ENCODE measurements around the gene APPBP2. TPM values are rescaled to one million over a fixed set of nuclear protein-coding genes. Genes with fewer than 3 reads are reported as not detected.

Gene APPBP2
- total RNA-seq, 1 experiment from 2014 or later, result 25.8 TPM

GRCh38 chr17:60559659-60559994 lies 33.6 kb upstream of the APPBP2 start:
- DNase-seq (ENCODE audit: low read depth, low spot score), result no peak
- in situ Hi-C loops (cut with HindIII; ENCODE audit: low pct_unique_long_range_greater_than_20kb, low sequenced_read_pairs), result no loop called here
- intact Hi-C loops (cut with micrococcal nuclease; ENCODE audit: unreplicated experiment), result no loop called here
- no peaks in the 10 kb centered on the region for H3K4me1 ChIP-seq (ENCODE audit: control insufficient read depth, insufficient read depth, low read length)
- BruUV-seq (replicated peaks), result no TSS peak
- no peak for TF ChIP-seq CTCF (IDR thresholded peaks at IDR 0.05)
- no peak for TF ChIP-seq SIN3A (IDR thresholded peaks at IDR 0.05; ENCODE audit: borderline replicate concordance, insufficient read depth, low read depth, low read length)
- no peak for TF ChIP-seq POLR2AphosphoS5 (IDR thresholded peaks at IDR 0.05; ENCODE audit: low read depth, low read length)
- no peak for TF ChIP-seq TCF7L2 (IDR thresholded peaks at IDR 0.05; ENCODE audit: low read depth, low read length)
- no peak for TF ChIP-seq REST (IDR thresholded peaks at IDR 0.05; ENCODE audit: insufficient read depth in 1 of 2, low read depth in 2 of 2, low read length in 1 of 2)
- H3K36me3 ChIP-seq (ENCODE audit: control insufficient read depth, insufficient read depth, low read length), result no peaks in the 10 kb centered on the region
- no peaks in the 10 kb centered on the region for H3K9me3 ChIP-seq (ENCODE audit: control insufficient read depth, insufficient read depth, low read depth, low read length)
- ATAC-seq, result no peak
- ChIA-PET CTCF (interaction anchor here (1.5 kb wide), 1 partner anchor 10 kb away, joined by 7 read pairs; no protein-coding TSS in a partner anchor), POLR2A (interaction anchor here (0.6 kb wide), 1 partner anchor 29 kb away, joined by 8 read pairs; no protein-coding TSS in a partner anchor)
- no peaks in the 10 kb centered on the region for H3K27me3 ChIP-seq (ENCODE audit: control insufficient read depth, insufficient read depth, low read length)
- no peak overlapping the region for H3K27ac ChIP-seq (ENCODE audit: low read length)
- no peak overlapping the region; a peak in 1 of 4 replicates for H3K4me3 ChIP-seq (ENCODE audit: low read depth in 2 of 2, low read length in 2 of 2)

- ATAC-seq (no peak), DNase-seq (ENCODE audit: low read depth, low spot score) (no peak)
- in situ Hi-C loops (cut with HindIII; ENCODE audit: low pct_unique_long_range_greater_than_20kb, low sequenced_read_pairs) (no loop called here), intact Hi-C loops (cut with micrococcal nuclease; ENCODE audit: unreplicated experiment) (no loop called here)
- Histone ChIP-seq H3K4me1 (ENCODE audit: control insufficient read depth, insufficient read depth, low read length) (no peaks in the 10 kb centered on the region), H3K36me3 (ENCODE audit: control insufficient read depth, insufficient read depth, low read length) (no peaks in the 10 kb centered on the region), H3K27me3 (ENCODE audit: control insufficient read depth, insufficient read depth, low read length) (no peaks in the 10 kb centered on the region), H3K9me3 (ENCODE audit: control insufficient read depth, insufficient read depth, low read depth, low read length) (no peaks in the 10 kb centered on the region), H3K4me3 (ENCODE audit: low read depth in 2 of 2, low read length in 2 of 2) (no peak overlapping the region), H3K27ac (ENCODE audit: low read length) (no peak overlapping the region)
- ChIA-PET CTCF (no interaction called here), POLR2A (no interaction called here)
- BruUV-seq (replicated peaks), result no TSS peak
- no peak for TF ChIP-seq CTCF (IDR thresholded peaks at IDR 0.05)
- no peak for TF ChIP-seq REST (IDR thresholded peaks at IDR 0.05; ENCODE audit: insufficient read depth in 1 of 2, low read depth in 2 of 2, low read length in 1 of 2)
- no peak for TF ChIP-seq SIN3A (IDR thresholded peaks at IDR 0.05; ENCODE audit: borderline replicate concordance, insufficient read depth, low read depth, low read length)
- no peak for TF ChIP-seq TCF7L2 (IDR thresholded peaks at IDR 0.05; ENCODE audit: low read depth, low read length)
- no peak for TF ChIP-seq POLR2AphosphoS5 (IDR thresholded peaks at IDR 0.05; ENCODE audit: low read depth, low read length)
These were observed 31.8 kb upstream of the APPBP2 start for GRCh38 chr17:60557805-60558204.
